DMS79 treated with DMSO at 0.1 percent for 48 hours (cell line): ENCODE measurements around the gene NACC2.
A peak's percentile ranks its signal among the peaks of the same experiment; 100 is the strongest.

Experiments used
- DNase-seq: peaks from one replicate; lab custom pipeline; 2025; lab: John Stamatoyannopoulos, UW

NACC2 gene, protein sequence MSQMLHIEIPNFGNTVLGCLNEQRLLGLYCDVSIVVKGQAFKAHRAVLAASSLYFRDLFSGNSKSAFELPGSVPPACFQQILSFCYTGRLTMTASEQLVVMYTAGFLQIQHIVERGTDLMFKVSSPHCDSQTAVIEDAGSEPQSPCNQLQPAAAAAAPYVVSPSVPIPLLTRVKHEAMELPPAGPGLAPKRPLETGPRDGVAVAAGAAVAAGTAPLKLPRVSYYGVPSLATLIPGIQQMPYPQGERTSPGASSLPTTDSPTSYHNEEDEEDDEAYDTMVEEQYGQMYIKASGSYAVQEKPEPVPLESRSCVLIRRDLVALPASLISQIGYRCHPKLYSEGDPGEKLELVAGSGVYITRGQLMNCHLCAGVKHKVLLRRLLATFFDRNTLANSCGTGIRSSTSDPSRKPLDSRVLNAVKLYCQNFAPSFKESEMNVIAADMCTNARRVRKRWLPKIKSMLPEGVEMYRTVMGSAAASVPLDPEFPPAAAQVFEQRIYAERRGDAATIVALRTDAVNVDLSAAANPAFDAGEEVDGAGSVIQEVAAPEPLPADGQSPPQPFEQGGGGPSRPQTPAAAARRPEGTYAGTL

DNA sequence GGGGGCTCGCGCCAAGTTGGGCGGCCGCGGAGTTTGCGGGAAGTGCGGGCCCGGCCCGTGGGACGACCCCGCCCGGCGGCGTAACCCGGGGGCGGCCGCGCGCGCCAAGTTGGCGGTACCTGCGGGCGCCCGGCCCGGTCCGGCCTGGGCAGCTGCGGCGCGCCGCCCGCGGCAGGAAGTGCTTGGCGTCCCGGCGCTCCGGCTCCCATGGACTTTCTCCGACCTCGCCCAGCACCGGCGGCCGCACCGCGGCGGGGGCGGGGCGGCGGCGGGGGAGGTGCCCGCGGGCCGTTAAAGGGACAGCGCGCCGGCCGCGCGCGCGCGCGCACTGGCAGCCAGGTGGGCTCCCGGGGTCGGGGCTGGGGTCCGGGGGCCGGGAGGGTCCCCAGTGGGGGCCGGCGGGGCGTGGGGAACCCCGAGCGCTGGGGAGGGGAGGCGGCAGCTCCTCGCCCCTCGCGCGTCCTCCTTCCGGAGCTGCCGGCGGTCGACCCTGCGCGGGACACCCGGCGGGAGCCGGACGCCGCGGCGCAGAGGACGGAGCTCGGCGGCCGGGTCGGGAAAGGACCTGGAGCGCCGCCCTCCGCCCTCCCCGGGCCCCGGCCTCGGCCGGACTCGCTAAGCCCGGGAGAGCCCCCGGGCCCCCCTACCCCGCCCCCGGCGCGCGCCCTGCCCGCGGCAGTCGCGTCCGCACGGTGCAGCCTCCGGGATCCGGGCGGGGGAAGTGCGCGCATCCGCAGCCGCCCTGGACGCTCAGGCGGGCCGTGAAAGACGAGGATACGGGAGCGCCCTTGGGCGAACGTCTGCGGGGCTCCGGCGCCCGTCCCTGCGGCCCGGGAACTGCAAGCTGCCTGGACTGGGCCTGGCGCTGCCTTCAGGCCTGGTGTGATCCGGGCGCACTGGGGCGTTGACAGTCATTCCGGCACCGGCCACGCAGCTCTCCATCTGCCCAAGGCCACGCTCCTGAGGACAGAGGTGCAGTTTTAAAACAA is at the start of gene NACC2:
TSS of gene NACC2 (minus strand) at position 220 of the 989 bp plus-strand sequence. CDS start 44,768 bp downstream, outside the sequence.
- DNase-seq: peak; percentile 19

DNA sequence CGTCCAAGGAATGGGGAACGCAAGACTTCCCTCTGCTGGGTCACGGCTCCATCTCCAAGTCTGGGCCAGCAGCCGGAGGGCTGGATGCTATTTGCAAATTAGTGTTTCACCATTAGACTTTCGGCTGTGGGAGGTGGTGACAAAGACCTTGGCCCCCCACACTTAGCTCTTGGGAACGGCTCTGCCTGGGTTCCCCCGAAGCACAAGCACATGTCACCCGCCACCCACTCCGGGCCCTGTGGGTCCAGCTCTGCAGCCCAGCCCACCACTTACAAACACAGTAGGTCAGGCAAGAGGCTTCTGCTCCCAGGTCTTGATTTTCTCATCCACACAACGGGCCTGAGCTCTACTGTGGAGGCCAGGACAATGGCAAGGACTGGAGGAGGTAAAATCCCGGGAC is 49.4 kb upstream of the NACC2 start:
- no peak for DNase-seq

DNA sequence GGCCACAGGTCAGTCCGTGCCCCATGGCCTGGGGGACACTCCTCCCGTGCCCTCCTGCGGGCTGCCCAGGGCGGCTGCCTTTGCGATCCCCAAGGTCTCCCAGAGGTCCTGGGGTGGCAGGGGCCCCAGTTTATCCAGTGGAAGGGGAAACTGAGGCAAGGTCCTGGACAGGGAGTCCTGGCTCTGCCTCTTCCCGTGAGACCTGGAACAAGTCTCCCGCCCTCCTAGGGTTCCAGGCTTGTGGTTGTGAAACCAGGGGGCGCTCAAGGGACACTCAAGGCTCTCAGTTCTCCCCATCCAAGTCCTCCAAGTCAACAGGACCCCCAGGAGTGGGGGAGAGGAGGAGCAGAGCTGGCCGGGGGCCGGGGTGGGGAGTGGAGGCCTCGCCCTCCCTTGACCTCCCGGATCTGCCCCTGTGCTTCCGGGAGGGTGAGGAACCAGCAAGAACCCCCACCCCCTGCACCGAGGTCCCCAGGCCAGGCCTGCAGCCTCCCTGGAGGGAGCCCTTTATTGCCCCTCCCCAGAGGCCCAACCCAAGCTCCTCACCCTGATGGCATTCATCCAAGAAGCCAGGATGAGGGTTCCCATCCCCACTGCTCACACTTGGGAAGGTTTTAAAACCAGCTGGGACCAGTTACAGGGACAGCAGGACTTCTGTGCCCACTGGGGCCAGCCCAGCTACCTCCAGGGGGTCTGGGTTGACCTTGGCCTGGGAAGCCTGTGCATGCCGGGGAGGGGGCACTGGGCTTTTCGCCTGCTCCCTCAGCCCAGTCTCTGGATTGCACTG is 48.3 kb upstream of the NACC2 start:
- DNase-seq: peak; percentile 14

DNA sequence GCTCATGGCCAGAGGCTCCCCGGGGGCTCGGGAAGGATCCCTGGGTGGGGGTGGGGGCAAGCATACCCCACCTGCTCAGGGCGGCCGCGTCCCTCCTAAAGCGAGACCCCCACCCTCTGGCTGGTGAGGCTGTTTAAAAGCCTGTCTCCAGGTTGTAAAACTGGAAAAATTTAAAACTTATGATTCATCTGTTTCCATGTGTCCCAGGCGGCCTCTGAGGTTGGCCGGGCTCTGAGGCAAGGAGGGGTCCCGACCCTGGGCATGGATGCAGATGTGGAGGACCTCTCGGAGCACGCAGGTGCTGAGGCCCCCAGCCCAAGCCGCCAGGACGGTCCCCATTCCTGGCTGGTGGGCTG is 47.7 kb upstream of the NACC2 start:
- no peak for DNase-seq

- DNase-seq: no peak
Measured at GRCh38 chr9:136142414-136142796, 47.3 kb upstream of the NACC2 start.

GRCh38 chr9:136141682-136142413 is 46.8 kb upstream of the NACC2 start:
- DNase-seq: peak; percentile 12

- DNase-seq: peak; percentile 91
Measured at GRCh38 chr9:136140966-136141365, 45.9 kb upstream of the NACC2 start.

GRCh38 chr9:136140046-136140445 is 45.0 kb upstream of the NACC2 start:
- DNase-seq: no peak

DNA sequence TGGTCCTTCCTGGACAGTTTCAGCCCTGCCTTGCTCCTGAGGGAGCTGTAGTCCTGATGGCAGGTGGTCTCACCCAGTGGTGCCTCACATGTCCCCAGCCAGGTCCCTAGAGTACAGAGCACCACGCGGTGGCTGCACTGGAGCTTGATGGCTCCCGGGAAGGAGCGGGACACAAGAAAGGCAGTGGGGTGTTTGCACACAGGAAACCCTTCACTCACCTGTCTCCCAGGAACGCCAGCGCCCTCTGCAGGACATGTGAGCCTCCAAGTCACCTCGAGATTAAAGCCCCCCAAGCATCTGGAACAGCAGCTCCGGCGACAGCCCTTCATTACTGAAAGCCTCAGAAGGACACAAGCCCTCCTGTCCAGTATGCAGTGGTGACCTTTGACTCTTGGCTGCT is 43.5 kb upstream of the NACC2 start:
- DNase-seq: peak; percentile 20

DNA sequence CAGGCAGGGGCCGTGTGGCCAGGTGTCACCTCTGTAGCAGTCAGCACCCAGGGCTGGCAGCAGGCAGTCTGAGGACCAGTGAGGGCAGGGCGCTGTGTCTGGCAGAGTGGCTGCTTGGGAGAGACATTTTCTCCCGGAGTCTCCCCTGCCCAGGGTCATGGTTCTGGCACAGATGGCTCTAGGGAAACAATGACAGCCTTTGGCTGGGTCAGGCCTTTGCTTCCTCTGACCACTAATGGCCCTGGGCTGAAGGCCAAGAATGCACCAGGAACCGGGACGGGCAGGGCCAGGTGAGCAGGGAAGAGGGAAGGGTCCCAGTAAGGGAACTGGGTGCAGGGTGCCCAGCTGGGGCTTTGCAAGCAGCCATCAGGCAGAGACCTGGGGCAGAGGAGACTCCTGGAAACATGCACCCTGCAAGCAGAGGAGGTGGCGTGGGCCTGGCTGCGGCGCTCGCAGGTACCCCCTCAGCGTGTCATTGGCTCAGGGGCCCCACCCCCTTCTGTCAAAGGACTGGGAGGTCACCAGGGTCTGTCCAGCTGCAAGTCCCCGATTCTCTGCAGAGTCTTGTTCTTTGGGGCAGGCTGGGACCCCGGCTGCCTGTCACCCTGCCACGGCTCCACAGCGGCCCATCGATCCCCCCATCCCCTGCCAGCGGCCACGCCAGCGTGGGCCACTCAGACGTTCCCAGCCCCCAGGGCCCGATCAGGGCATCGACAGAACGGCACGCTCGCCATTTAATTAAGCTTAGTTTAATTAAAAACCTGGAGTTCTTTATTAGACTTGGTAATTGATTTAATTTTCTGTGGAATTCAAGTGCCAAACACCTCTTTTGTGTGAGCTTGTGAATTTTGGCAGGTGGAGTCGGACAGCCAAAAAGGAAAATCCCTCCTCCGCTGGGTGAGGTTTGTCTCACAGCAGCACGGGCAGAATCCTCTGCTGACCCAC is 42.5 kb upstream of the NACC2 start:
- DNase-seq: peak; percentile 50

DNA sequence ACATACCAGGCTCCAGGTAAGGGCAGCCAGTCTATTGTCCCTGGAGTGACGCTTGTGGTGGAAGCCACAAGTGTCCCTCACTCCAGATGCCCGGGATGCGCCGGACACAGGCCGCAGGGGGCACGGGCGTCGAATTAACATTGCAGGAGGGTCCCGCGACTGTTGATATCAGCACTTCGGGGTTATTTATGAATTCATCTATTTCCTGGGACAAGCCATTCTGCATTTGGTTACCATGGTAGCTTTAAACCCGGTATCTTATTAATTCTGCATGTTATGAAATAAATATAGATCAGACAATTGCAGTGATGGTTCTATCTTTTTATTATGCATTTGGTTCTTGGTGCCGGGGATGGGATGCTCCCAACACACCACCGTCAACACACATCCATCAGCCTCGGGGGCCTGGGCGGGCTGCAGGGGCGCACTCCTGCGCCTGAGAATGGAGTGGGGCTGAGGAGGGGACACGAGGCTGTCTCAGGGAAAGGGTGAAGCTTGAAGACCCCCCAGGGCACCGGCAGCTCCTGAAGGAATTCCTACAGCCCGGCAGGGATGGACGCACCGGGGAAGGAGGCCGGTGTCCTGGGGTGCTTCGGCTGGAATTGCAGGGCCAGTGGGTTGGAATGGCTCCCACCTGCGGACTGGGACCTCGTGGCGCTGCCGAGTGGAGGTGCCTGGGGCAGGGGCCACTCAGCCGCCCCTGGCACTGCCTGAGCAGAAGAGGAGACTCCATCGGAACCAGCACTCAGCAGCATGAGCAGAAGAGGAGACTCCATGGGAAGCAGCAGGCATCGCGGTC is 41.2 kb upstream of the NACC2 start:
- DNase-seq: no peak

DNA sequence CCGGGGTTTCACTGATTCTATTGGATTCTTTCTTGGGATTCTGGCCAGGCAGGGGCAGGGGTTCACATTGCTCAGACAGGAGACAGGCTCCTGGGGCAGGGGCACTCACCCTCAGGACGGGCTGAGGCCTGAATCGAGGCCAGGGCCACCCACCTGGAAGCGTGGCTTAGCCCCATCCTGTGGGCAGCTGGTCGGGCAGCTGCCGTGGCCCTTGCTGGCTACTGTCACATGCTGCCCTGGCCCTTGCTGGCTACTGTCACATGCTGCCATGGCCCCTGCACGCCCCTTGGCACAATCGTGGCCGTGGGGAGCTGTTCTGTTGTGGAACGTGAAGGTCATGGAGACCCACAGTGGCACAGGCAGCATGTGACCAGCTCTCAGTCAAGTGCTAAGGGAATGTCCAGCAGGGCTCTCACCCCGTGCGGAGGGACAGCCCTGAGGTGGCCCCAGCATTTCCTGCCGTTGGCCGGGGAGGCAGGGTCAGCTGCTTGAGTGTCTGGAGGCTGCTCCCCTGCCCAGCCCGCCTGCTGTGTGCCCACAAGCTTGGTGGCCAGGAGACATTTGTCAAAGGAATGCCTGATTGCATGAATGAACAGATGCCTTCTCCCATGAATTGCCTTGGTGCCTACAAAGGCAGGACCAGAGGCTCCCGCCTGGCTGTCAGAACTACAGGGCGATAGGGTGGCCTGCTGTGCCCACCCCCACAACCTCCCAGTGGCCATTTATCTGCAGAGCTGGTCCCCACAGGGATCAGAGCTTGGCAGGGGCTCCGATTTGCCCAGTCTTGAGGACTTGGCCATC is 40.4 kb upstream of the NACC2 start:
- no peak for DNase-seq

DNA sequence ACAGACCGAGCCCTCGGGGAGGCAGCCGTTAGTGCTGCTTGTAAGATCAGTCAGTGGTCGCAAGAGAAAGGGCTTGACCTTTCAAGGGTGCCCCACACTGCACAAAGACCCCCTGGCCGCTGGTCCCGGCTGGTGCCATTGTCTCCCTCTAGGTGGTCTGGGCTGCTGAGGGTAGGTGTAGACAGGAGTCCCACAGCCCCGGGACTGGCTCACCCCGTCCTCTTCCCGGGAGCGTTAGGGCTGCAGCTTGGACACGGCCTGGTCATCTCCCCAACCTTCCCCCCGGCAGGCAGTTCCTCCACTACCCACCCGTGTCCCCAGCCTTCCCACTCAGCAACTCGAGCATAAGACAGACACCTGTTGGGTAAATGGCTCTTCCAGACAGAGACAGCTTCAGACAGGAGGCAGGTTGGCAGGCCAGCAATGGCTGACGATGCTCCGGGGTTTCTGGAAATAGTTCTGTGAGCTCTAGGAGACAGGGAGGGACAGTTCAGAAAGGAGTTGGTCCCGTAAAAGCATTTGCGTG is 38.9 kb upstream of the NACC2 start:
- DNase-seq: no peak

GRCh38 chr9:136133191-136133958 is 38.3 kb upstream of the NACC2 start:
- DNase-seq: no peak

GRCh38 chr9:136132512-136133050 is 37.5 kb upstream of the NACC2 start:
- DNase-seq: no peak

GRCh38 chr9:136131629-136132511 is 36.8 kb upstream of the NACC2 start:
- no peak for DNase-seq
